ENCODE results near the gene SEMA4D. TPM values are rescaled to one million over a fixed set of nuclear protein-coding genes. Genes with fewer than 3 reads are reported as not detected.

Gene SEMA4D
- total RNA-seq, 1 donor from 2014 or later: 49.9 TPM

- no peak for DNase-seq
- no peak for ATAC-seq
- intact Hi-C loops (cut with DNase I): no loop called here
- Histone ChIP-seq H3K36me3 (peaks cover 73% of the 10 kb centered on the region), H3K9me3 (no peaks in the 10 kb centered on the region), H3K4me1 (peaks cover 15% of the 10 kb centered on the region), H3K4me3 (no peak overlapping the region), H3K27ac (no peak overlapping the region), H3K27me3 (ENCODE audit: low read depth) (no peaks in the 10 kb centered on the region)
- TF ChIP-seq CTCF (IDR thresholded peaks at IDR 0.05): no peak
Measured at GRCh38 chr9:89361031-89361430, 136.9 kb downstream of the SEMA4D start.

- Histone ChIP-seq H3K27me3 (ENCODE audit: low read depth) (no peaks in the 10 kb centered on the region), H3K4me3 (no peak overlapping the region), H3K27ac (peak overlapping the region; percentile 47), H3K9me3 (no peaks in the 10 kb centered on the region), H3K36me3 (peaks cover 78% of the 10 kb centered on the region), H3K4me1 (peaks cover 15% of the 10 kb centered on the region)
- DNase-seq (no peak), ATAC-seq (no peak)
- intact Hi-C loops (cut with DNase I): no loop called here
- no peak for TF ChIP-seq CTCF (IDR thresholded peaks at IDR 0.05)
Measured at GRCh38 chr9:89360465-89360864, 137.4 kb downstream of the SEMA4D start.

GRCh38 chr9:89359751-89360261 lies 138.1 kb downstream of the SEMA4D start:
- no peak for TF ChIP-seq CTCF (IDR thresholded peaks at IDR 0.05)
- ATAC-seq (peak in 1 of 2 donors; percentile 15), DNase-seq (no peak)
- Histone ChIP-seq H3K36me3 (peaks cover 85% of the 10 kb centered on the region), H3K27ac (peak overlapping the region; percentile 47), H3K4me1 (peaks cover 15% of the 10 kb centered on the region), H3K4me3 (no peak overlapping the region), H3K27me3 (ENCODE audit: low read depth) (no peaks in the 10 kb centered on the region), H3K9me3 (no peaks in the 10 kb centered on the region)
- intact Hi-C loops (cut with DNase I): no loop called here

- ATAC-seq (peak in 1 of 2 donors; percentile 55), DNase-seq (no peak)
- intact Hi-C loops (cut with DNase I): no loop called here
- no peak for TF ChIP-seq CTCF (IDR thresholded peaks at IDR 0.05)
- H3K27ac ChIP-seq: no peak overlapping the region
- H3K9me3 ChIP-seq: no peaks in the 10 kb centered on the region
- no peak overlapping the region for H3K4me3 ChIP-seq
- H3K36me3 ChIP-seq: peaks cover 93% of the 10 kb centered on the region
- H3K27me3 ChIP-seq (ENCODE audit: low read depth): no peaks in the 10 kb centered on the region
- H3K4me1 ChIP-seq: peaks cover 15% of the 10 kb centered on the region
Measured at GRCh38 chr9:89358985-89359384, 138.9 kb downstream of the SEMA4D start.

GRCh38 chr9:89358376-89358916 lies 139.5 kb downstream of the SEMA4D start:
- intact Hi-C loops (cut with DNase I): no loop called here
- TF ChIP-seq CTCF (IDR thresholded peaks at IDR 0.05): no peak
- Histone ChIP-seq H3K36me3 (peaks cover 99% of the 10 kb centered on the region), H3K4me1 (peaks cover 15% of the 10 kb centered on the region), H3K9me3 (no peaks in the 10 kb centered on the region), H3K27ac (no peak overlapping the region), H3K4me3 (no peak overlapping the region), H3K27me3 (ENCODE audit: low read depth) (no peaks in the 10 kb centered on the region)
- DNase-seq (no peak), ATAC-seq (no peak)
